Measurements from ENCODE around the gene ARMCX2.
"Not testable (repeated sequence)": the region's sequence is repeated elsewhere in the genome, so short reads cannot be mapped to it uniquely, and the experiment has no call there.

Gene ARMCX2

GRCh38 chrX:101682723-101683122, 23.1 kb upstream of the ARMCX2 start:
- no peak for TF ChIP-seq ZFX (IDR thresholded peaks at IDR 0.05)
- no peak overlapping the region for H3K27ac ChIP-seq

GRCh38 chrX:101677028-101677427, 17.4 kb upstream of the ARMCX2 start:
- no peak overlapping the region for H3K27ac ChIP-seq
- TF ChIP-seq ZFX (IDR thresholded peaks at IDR 0.05) (no peak), CTCF (conservative IDR thresholded peaks at IDR 0.05) (no peak)

- no peak overlapping the region for H3K27ac ChIP-seq
- TF ChIP-seq CTCF (conservative IDR thresholded peaks at IDR 0.05) (no peak), ZFX (IDR thresholded peaks at IDR 0.05) (no peak)
Measured at GRCh38 chrX:101676571-101676970, 16.9 kb upstream of the ARMCX2 start.

GRCh38 chrX:101668143-101668542, 8.5 kb upstream of the ARMCX2 start:
- no peak overlapping the region for H3K27ac ChIP-seq
- TF ChIP-seq CTCF (conservative IDR thresholded peaks at IDR 0.05) (no peak), ZFX (IDR thresholded peaks at IDR 0.05) (no peak)

GRCh38 chrX:101658661-101659491, 774 bp downstream of the ARMCX2 start:
- no peak for TF ChIP-seq CTCF (conservative IDR thresholded peaks at IDR 0.05)
- H3K27ac ChIP-seq, result no peak overlapping the region

- H3K27ac ChIP-seq, result no peak overlapping the region
- TF ChIP-seq CTCF (conservative IDR thresholded peaks at IDR 0.05) (no peak), ZFX (IDR thresholded peaks at IDR 0.05) (no peak)
Measured at GRCh38 chrX:101657495-101657894, 2.2 kb downstream of the ARMCX2 start.

- TF ChIP-seq CTCF (conservative IDR thresholded peaks at IDR 0.05) (no peak), ZFX (IDR thresholded peaks at IDR 0.05) (no peak)
- H3K27ac ChIP-seq, result no peak overlapping the region
Measured at GRCh38 chrX:101656817-101657216, 2.8 kb downstream of the ARMCX2 start.

- H3K27ac ChIP-seq, result no peak overlapping the region
- TF ChIP-seq CTCF (conservative IDR thresholded peaks at IDR 0.05) (no peak), ZFX (IDR thresholded peaks at IDR 0.05) (no peak)
Measured at GRCh38 chrX:101655534-101655933, 4.1 kb downstream of the ARMCX2 start.

GRCh38 chrX:101647716-101648115, 11.9 kb downstream of the ARMCX2 start:
- not testable (repeated sequence) for H3K27ac ChIP-seq
